ENCODE data around the gene DHRSX.

Gene DHRSX, protein sequence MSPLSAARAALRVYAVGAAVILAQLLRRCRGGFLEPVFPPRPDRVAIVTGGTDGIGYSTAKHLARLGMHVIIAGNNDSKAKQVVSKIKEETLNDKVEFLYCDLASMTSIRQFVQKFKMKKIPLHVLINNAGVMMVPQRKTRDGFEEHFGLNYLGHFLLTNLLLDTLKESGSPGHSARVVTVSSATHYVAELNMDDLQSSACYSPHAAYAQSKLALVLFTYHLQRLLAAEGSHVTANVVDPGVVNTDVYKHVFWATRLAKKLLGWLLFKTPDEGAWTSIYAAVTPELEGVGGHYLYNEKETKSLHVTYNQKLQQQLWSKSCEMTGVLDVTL

DNA sequence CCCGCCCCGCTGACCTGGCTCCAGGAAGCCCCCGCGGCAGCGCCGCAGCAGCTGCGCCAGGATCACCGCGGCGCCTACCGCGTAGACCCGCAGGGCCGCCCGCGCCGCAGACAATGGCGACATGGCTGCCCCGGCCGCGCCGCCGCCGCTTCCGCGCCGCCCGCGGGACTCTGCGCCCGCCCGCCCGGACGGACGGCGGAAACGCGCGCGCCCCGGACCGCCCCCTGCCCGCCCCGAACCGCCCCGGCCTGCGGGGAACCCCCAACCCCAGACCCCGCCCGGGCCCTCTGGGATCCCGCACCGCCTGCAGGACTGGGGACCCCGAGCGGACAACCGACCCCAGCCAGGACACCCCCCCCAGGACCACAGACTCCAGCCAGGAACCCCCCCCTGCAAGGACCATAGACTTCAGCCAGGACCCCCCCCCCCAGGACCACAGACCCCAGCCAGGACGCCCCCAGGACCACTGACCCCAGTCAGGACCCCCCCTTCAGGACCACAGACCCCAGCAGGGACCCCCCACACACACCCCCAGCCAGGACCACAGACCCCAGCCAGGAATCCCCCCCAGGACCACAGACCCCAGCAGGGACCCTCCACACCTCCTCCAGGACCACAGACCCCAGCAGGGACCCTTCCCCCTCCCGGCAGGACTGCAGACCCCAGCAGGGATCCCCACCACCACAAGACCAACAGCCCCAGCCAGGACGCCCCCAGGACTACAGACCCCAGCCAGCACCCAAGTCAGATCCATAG is at the start of gene DHRSX, which contains the start of gene ZBED1:
DHRSX (minus strand) TSS at position 174 of the 756 bp plus-strand sequence; CDS start at position 123, 51 bp downstream.
ZBED1 (minus strand) TSS at position 174 of the 756 bp plus-strand sequence. CDS start 10,257 bp downstream, outside the sequence.
- peaks cover 35% of the 10 kb centered on the region for H3K79me2 ChIP-seq (ENCODE audit: insufficient read depth, low read depth)
- no peaks in the 10 kb centered on the region for H3K36me3 ChIP-seq (ENCODE audit: insufficient read depth)
- peaks cover 6% of the 10 kb centered on the region for H3K4me1 ChIP-seq (ENCODE audit: low read depth, poor library complexity, severe bottlenecking)
- H3K9ac ChIP-seq: peak within 1 kb of the TSS; percentile 78
- H3K27ac ChIP-seq: peak within 1 kb of the TSS; percentile 33
- no peaks in the 10 kb centered on the region for H4K20me1 ChIP-seq (ENCODE audit: insufficient read depth)
- H3K4me2 ChIP-seq: peak within 1 kb of the TSS; percentile 68
- no peak within 1 kb of the TSS for H3K4me3 ChIP-seq (IDR thresholded peaks at IDR 0.05; ENCODE audit: insufficient read depth, low read depth, low read length)
- no peaks in the 10 kb centered on the region for H3K27me3 ChIP-seq (ENCODE audit: insufficient read depth, low read depth)
- TF ChIP-seq, protein P1, sequence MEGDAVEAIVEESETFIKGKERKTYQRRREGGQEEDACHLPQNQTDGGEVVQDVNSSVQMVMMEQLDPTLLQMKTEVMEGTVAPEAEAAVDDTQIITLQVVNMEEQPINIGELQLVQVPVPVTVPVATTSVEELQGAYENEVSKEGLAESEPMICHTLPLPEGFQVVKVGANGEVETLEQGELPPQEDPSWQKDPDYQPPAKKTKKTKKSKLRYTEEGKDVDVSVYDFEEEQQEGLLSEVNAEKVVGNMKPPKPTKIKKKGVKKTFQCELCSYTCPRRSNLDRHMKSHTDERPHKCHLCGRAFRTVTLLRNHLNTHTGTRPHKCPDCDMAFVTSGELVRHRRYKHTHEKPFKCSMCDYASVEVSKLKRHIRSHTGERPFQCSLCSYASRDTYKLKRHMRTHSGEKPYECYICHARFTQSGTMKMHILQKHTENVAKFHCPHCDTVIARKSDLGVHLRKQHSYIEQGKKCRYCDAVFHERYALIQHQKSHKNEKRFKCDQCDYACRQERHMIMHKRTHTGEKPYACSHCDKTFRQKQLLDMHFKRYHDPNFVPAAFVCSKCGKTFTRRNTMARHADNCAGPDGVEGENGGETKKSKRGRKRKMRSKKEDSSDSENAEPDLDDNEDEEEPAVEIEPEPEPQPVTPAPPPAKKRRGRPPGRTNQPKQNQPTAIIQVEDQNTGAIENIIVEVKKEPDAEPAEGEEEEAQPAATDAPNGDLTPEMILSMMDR (conservative IDR thresholded peaks at IDR 0.05; ENCODE audit: low read depth, low read length): no peak
- peak within 1 kb of the TSS; percentile 59 for H2AFZ ChIP-seq (ENCODE audit: low read depth)

DNA sequence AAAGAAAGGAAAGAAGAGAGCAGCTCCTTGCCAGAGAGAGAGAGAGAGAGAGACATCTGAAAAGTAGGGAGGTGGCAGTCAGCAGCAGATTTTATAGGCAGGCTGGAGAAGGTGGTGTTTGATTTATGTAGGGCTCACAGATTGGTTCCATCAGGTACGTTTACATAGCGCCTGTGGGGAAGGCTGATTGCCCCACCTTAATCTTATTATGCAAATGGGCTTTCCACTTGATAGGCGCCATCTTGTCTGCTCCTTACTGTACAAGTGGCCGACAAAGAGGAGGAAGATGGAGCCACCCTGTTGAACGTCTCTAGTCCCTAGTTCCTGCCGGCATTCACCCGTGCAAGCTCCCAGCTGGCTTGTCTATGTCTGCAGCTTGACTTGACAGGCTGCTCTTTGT is 49.1 kb upstream of the DHRSX start:
- H3K4me1 ChIP-seq (ENCODE audit: low read depth, poor library complexity, severe bottlenecking): no peaks in the 10 kb centered on the region
- no peak overlapping the region for H3K9ac ChIP-seq
- H3K4me2 ChIP-seq: no peak overlapping the region
- no peaks in the 10 kb centered on the region for H3K79me2 ChIP-seq (ENCODE audit: insufficient read depth, low read depth)
- H2AFZ ChIP-seq (ENCODE audit: low read depth): no peak overlapping the region
- no peaks in the 10 kb centered on the region for H3K36me3 ChIP-seq (ENCODE audit: insufficient read depth)
- TF ChIP-seq, protein P1 (conservative IDR thresholded peaks at IDR 0.05; ENCODE audit: low read depth, low read length): no peak
- H3K27me3 ChIP-seq (ENCODE audit: insufficient read depth, low read depth): no peaks in the 10 kb centered on the region
- no peak overlapping the region for H3K27ac ChIP-seq
- no peaks in the 10 kb centered on the region for H4K20me1 ChIP-seq (ENCODE audit: insufficient read depth)
- H3K4me3 ChIP-seq (IDR thresholded peaks at IDR 0.05; ENCODE audit: insufficient read depth, low read depth, low read length): no peak overlapping the region

DNA sequence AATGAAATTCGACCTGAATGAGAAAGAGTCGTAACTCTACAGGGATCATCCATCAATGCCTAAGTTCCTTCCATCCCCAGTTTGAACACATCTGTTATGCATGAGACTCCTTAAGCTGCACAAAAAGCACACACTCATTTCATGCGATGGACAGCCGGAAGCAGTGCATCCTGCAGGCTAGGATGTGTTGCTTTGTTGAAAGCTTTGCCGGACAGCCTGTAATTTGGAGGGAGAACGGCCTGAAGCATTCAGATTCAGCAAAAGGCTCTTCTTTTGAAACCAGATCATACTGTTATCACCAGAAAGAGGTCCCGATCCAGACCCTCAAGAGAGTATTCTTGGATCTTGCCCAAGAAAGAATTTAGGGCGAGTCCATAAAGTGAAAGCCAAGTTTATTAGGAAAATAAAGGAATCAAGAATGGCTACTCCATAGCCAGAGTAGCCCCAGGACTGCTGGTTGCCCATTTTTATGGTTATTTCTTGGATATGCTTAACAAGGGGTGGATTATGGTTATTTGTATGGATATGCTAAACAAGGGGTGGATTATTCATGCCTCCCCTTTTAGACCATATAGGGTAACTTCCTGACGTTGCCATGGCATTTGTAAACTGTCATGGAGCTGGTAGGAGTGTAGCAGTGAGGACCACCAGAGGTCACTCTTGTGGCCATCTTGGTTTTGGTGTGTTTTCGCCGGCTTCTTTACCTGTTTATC is 48.1 kb upstream of the DHRSX start:
- no peak overlapping the region for H3K4me2 ChIP-seq
- H3K36me3 ChIP-seq (ENCODE audit: insufficient read depth): no peaks in the 10 kb centered on the region
- no peaks in the 10 kb centered on the region for H3K4me1 ChIP-seq (ENCODE audit: low read depth, poor library complexity, severe bottlenecking)
- H3K9ac ChIP-seq: no peak overlapping the region
- H3K79me2 ChIP-seq (ENCODE audit: insufficient read depth, low read depth): no peaks in the 10 kb centered on the region
- H3K27ac ChIP-seq: no peak overlapping the region
- no peak overlapping the region for H2AFZ ChIP-seq (ENCODE audit: low read depth)
- no peaks in the 10 kb centered on the region for H3K27me3 ChIP-seq (ENCODE audit: insufficient read depth, low read depth)
- no peak overlapping the region for H3K4me3 ChIP-seq (IDR thresholded peaks at IDR 0.05; ENCODE audit: insufficient read depth, low read depth, low read length)
- no peaks in the 10 kb centered on the region for H4K20me1 ChIP-seq (ENCODE audit: insufficient read depth)
- TF ChIP-seq, protein P1 (conservative IDR thresholded peaks at IDR 0.05; ENCODE audit: low read depth, low read length): no peak

DNA sequence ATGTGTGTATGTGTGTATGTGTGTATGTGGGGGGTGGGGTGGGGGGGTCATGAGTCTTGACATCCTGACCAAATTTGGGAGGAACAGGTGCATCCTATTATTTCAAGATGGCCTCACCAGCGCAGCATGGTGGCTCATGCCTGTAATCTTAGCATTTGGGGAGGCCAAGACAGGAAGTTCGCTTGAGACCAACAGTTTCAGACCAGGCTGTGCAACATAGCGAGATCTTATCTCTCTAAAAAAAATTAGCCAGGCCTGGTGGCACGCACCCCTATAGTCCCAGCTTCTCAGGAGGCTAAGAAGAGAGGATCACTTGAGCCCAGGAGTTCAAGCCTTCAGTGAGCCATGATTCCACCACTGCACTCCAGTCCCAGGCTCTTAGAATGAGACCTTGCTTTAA is 47.0 kb upstream of the DHRSX start:
- Histone ChIP-seq H3K79me2 (ENCODE audit: insufficient read depth, low read depth) (no peaks in the 10 kb centered on the region), H3K4me2 (no peak overlapping the region), H3K27me3 (ENCODE audit: insufficient read depth, low read depth) (no peaks in the 10 kb centered on the region), H2AFZ (ENCODE audit: low read depth) (no peak overlapping the region), H4K20me1 (ENCODE audit: insufficient read depth) (no peaks in the 10 kb centered on the region), H3K4me3 (IDR thresholded peaks at IDR 0.05; ENCODE audit: insufficient read depth, low read depth, low read length) (no peak overlapping the region), H3K9ac (no peak overlapping the region), H3K27ac (no peak overlapping the region), H3K36me3 (ENCODE audit: insufficient read depth) (no peaks in the 10 kb centered on the region), H3K4me1 (ENCODE audit: low read depth, poor library complexity, severe bottlenecking) (no peaks in the 10 kb centered on the region)
- TF ChIP-seq, protein P1 (conservative IDR thresholded peaks at IDR 0.05; ENCODE audit: low read depth, low read length): no peak
